Esophagus squamous epithelium (tissue), 4 donors: ENCODE results near the gene GNB1L.

Experiments
- CTCF ChIP-seq, 6 experiments: fragments of 450-650 bp in 4 of 6; fragments of 200-600 bp in 2 of 6; sonication (generic) in 2 of 6; IDR thresholded peaks; one replicate each; pipeline ENCODE4 v1.5.1; 2016 to 2019; ENCODE audit warnings: antibody characterized with exemption in 6 of 6, mild to moderate bottlenecking in 4 of 6, moderate library complexity in 4 of 6
- POLR2A ChIP-seq, 4 donors: fragments of 450-650 bp; IDR thresholded peaks; one replicate each; pipeline ENCODE4 v1.6.1; 2017; ENCODE audit warnings: antibody characterized with exemption in 4 of 4, mild to moderate bottlenecking in 4 of 4, moderate library complexity in 3 of 4

DNA sequence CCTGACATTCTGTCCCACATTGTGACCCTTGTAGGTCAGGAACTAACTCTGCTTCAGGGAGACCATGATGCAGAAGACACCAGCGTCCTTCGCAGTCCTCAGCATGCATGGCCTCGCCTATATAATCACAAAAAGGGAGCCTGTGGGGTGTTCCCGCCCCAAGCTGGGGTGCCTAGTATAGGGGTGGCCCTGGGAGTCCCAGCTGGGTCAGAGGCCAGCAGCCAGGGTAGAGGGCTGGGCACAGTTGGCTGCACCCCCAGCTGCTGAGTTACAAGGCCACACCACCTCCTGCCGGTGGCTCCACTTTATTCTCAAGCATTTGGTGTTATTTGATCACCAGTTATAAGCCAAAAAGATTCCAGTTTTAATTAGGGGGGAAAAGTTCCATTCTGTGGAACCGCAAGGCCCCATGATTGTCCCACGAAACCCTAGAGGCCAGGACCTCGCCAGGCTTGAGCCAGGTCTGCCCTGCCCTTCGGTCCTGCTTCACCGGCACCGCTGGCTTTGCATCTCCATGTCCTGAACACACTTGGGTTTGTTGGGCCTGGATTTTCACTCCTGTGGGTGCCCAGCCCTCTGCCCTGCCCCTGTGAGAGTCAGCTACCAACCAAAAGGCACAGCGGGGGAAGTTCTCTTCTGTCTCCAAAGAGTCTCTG lies 15.0 kb upstream of the GNB1L start:
- TF ChIP-seq CTCF (IDR thresholded peaks at IDR 0.05), result no peak
- no peak for TF ChIP-seq POLR2A (IDR thresholded peaks at IDR 0.05)
